ENCODE results near the gene SIPA1.

SIPA1 gene

DNA sequence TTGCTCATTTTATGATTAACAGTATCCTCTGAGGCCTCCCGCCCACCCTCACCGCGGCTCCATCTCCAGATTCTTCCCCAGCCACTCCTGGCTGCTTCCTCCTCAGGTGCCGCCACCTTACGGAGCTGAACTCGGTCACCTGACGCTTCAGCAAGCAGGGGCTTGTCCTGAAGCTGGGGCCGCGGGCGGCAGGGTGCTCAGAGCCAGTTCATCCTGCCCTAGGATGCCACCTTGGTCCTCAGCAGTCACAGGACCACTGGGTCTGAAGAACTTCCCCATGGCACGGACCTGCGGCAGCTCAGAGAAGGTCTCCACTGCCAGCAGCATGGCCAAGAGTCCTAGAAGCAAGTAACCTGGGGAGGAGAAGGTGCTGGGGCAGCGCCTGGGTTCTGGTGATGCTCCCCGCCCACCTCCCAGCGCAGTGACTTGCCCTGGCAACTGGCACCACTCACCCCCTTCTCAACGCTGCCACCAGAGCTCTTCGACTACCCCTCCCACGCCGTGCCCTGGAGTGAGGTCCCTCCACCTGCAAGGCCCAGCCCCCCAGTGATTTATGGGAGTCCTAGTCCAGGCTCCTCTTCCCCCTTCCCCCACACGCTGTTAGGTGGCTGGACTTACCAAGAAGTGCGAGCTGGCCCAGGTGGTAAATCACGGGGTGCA lies 44.9 kb upstream of the SIPA1 start:
- no peak for DNase-seq (ENCODE audit: low read depth)
- TF ChIP-seq, protein P1, sequence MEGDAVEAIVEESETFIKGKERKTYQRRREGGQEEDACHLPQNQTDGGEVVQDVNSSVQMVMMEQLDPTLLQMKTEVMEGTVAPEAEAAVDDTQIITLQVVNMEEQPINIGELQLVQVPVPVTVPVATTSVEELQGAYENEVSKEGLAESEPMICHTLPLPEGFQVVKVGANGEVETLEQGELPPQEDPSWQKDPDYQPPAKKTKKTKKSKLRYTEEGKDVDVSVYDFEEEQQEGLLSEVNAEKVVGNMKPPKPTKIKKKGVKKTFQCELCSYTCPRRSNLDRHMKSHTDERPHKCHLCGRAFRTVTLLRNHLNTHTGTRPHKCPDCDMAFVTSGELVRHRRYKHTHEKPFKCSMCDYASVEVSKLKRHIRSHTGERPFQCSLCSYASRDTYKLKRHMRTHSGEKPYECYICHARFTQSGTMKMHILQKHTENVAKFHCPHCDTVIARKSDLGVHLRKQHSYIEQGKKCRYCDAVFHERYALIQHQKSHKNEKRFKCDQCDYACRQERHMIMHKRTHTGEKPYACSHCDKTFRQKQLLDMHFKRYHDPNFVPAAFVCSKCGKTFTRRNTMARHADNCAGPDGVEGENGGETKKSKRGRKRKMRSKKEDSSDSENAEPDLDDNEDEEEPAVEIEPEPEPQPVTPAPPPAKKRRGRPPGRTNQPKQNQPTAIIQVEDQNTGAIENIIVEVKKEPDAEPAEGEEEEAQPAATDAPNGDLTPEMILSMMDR (conservative IDR thresholded peaks at IDR 0.05; ENCODE audit: low read length) = no peak
- H3K4me3 ChIP-seq (ENCODE audit: low read length) = no peak overlapping the region

DNA sequence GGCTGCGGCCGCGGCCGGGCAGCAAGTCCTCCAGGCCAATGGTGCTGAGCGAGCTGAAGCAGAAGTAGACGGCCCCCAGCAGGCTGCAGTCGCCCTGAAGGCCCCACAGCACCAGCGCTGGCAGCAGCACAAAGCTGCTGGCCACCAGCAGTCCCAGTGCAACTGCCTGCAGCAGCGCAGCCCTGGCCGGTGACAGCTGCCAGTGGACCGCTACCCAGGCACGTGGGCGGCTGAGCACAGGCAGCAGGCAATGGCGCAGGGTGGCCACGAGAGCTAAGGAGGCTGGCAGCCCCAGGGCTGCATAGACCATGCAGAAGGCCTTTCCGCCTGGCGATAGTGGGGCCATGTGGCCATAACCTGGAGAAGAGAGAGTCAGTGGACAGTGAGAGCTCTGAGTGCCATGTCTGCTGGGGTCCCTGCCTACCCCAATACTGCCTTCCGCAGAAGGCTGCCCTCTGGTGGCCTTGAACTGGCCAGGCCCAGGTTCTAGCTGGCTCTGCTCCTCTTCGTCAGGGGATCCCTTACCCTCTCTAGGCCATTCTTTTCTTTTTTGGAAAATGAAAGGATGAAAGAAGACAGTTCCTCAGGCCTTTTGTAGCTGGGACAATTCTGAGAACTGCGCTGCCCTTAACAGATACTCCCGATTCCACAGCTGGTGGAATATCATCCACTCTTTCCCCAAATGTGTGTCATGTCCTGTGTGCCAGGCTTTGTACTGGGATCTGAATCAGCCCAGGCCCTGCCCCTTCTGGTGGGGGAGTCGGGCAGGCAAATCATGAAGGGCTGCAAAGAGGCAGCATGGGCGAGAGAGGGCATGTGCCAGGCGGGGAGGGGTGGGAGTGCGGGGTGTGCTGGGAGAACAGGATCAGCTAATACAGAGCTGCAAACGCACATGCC lies 44.1 kb upstream of the SIPA1 start:
- TF ChIP-seq, protein P1 (conservative IDR thresholded peaks at IDR 0.05; ENCODE audit: low read length) = peak; percentile 70
- H3K4me3 ChIP-seq (ENCODE audit: low read length) = no peak overlapping the region
- DNase-seq (ENCODE audit: low read depth) = no peak

DNA sequence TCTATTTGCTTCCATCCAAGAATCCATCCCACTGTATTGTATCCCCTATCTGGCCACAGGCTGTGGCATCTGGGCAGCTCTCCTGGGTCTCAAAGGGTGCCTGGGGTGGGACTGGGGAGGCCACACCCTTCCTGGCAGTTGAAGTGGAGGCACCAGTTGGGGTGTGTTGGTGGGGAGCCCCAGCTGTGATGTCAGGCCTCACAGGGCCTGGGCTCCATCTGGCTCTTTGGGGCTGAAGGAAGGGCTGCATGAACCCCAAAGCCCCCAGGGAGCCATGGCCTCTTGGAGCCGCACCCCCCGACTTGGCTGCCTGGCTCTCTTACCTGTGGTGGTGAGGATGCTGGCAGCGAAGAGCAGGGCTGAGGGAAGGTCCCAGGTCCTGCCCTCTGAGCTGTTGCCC lies 42.8 kb upstream of the SIPA1 start:
- no peak overlapping the region for H3K4me3 ChIP-seq (ENCODE audit: low read length)
- DNase-seq (ENCODE audit: low read depth) = no peak
- TF ChIP-seq, protein P1 (conservative IDR thresholded peaks at IDR 0.05; ENCODE audit: low read length) = no peak

DNA sequence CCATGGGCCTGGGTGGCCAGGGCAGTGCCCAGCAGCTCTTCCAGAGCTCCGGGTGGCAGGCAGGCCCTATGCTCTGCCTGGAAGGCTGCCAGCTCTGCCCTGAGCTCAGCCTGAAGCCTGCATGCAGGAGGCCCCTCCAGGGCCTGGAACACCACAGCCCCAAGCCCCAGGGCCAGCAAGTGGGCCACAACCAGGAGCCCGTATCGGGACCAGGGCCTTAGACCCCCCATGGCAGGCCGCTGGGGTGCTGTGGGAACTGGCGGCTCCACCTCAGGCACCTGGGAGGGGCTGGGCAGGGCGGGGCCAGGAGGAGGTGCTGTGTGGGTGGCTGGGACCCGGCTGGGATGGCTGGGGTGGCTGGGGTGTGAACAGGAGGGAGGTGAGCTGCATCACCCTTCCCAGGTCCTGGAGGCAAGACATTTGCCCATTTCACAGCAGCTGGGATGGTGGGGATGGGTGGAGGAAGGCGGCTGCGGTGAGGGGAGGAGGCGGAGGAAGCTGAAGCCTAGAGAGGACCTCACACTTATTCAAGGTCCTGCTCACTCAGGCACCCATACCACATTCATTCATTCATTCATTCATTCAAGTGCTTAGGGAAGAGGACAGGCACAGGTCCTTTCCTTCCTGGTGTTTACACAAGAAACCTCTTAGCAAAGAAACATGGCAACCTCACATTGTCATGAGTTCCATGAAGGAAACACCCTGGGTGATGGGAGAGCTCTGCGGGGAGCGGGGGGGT lies 42.2 kb upstream of the SIPA1 start, which contains the start of gene KCNK7:
Gene KCNK7, minus strand, starts transcription at position 258 of the 739 bp plus-strand sequence. Its CDS starts 28 bp downstream, at position 230.
- no peak for DNase-seq (ENCODE audit: low read depth)
- H3K4me3 ChIP-seq (ENCODE audit: low read length) = no peak within 1 kb of the TSS
- TF ChIP-seq, protein P1 (conservative IDR thresholded peaks at IDR 0.05; ENCODE audit: low read length) = no peak

DNA sequence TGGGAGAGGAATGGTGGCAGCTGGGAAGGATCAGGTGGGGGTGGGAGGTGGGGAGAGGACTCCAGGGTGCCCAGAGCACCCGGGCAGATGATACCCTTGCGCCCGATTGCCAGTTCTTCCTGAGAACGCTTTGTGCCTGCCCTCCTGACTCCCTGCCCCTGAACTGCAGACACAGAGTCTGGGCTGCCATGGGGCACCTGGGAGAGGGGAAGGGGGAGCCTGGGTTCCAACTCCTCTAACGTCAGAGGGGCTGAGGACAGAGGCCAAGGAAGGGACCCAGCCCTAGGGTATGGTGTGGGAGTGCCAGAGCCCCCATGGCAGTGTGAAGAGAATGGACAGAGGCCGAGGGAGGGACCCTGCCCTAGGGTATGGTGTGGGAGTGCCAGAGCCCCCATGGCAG lies 41.4 kb upstream of the SIPA1 start:
- DNase-seq (ENCODE audit: low read depth) = no peak
- TF ChIP-seq, protein P1 (conservative IDR thresholded peaks at IDR 0.05; ENCODE audit: low read length) = no peak
- H3K4me3 ChIP-seq (ENCODE audit: low read length) = no peak overlapping the region

DNA sequence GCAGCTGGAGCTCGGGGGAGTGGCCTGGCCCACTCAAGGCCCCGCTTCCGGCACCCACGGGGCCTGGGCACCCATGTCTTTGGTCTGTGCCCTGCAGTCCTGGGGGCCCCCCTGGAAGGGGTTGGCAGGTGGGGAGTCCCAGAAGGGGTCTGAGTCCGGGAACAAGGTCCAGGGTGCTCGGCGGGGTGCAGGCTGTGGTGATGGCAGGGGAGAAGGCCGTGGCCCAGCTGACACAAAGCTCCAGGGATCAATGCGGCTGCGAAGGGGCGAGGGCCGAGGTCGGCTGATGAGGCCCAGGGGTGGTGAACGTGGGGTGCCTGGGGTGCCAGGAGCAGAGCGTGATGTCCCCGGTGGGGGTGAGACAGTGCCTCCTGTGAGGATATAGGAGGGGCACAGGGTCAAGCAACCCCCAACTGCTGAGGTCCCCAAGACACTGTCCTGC lies 39.6 kb upstream of the SIPA1 start:
- TF ChIP-seq, protein P1 (conservative IDR thresholded peaks at IDR 0.05; ENCODE audit: low read length) = no peak
- DNase-seq (ENCODE audit: low read depth) = no peak
- H3K4me3 ChIP-seq (ENCODE audit: low read length) = no peak overlapping the region
